Measurements from ENCODE around the gene MYL10. TPM values are rescaled to one million over a fixed set of nuclear protein-coding genes. Genes with fewer than 3 reads are reported as not detected.

MYL10 gene
- total and polyA plus RNA-seq, 10 of the 15 experiments (the other 5 are each of a cell fraction or from before 2014, with no cell fraction given): not detected

DNA sequence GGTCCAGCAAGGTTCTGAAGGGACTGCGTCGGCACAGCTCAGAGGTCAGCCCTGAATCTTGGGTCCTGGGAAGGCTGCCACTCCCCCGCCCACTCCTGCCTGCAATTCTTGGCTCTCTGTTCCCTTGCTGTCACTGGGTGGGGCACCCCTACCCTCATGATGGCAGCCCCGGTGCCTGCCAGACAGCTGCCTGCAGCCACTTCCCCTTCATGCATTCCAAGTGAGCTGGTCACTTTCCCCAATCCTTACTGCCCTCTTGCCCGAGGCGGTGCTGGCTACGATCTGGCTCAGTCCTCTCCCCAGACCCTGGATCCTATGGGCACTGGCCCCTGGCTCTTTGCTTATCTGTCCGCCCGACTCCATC, 14.2 kb downstream of the MYL10 start:
- Histone ChIP-seq H3K79me2 (ENCODE audit: control insufficient read depth, insufficient read depth, low read length) (no peaks in the 10 kb centered on the region), H3K27me3 (replicated peaks in 1 of 2; ENCODE audit: control insufficient read depth in 2 of 2, insufficient read depth in 2 of 2, low read length in 1 of 2) (no peaks in the 10 kb centered on the region; a peak in 1 of 4 replicates), H3K36me3 (ENCODE audit: control insufficient read depth in 2 of 2, insufficient read depth in 2 of 2, low read length in 1 of 2) (no peaks in the 10 kb centered on the region), H3K4me3 (no peak overlapping the region), H2AFZ (ENCODE audit: control insufficient read depth, low read depth, low read length) (no peak overlapping the region), H4K20me1 (ENCODE audit: control insufficient read depth, insufficient read depth) (no peaks in the 10 kb centered on the region), H3K27ac (ENCODE audit: control insufficient read depth, insufficient read depth) (no peak overlapping the region), H3K4me2 (ENCODE audit: control insufficient read depth, insufficient read depth) (no peak overlapping the region), H3K9ac (ENCODE audit: control insufficient read depth, insufficient read depth, low read length) (no peak overlapping the region), H3K4me1 (ENCODE audit: control insufficient read depth, insufficient read depth, low read length) (no peaks in the 10 kb centered on the region), H3K9me3 (replicated peaks; ENCODE audit: control insufficient read depth, insufficient read depth, low read length) (no peaks in the 10 kb centered on the region)
- in situ Hi-C loops (cut with MboI): no loop called here
- POLR2A ChIA-PET: no interaction called here
- SMC1A ChIA-PET (ENCODE audit: uncharacterized antibody, unreplicated experiment): no interaction called here
- FAIRE-seq (no peak), DNase-seq (ENCODE audit: low read depth, low spot score) (no peak), ATAC-seq (no peak)
- CTCF ChIA-PET: no interaction called here
- TF ChIP-seq PBX3 (IDR thresholded peaks at IDR 0.05; ENCODE audit: insufficient replicate concordance, low read depth, low read length) (no peak), CUX1 (IDR thresholded peaks at IDR 0.05; ENCODE audit: insufficient replicate concordance, low read depth, low read length) (no peak), IRF3 (IDR thresholded peaks at IDR 0.05) (no peak), MEF2A (IDR thresholded peaks at IDR 0.05; ENCODE audit: insufficient read depth, low read depth, low read length) (no peak), MAX (IDR thresholded peaks at IDR 0.05; ENCODE audit: low read depth, low read length) (no peak), CHD2 (IDR thresholded peaks at IDR 0.05; ENCODE audit: borderline replicate concordance, low read depth, low read length) (no peak), SPI1 (IDR thresholded peaks at IDR 0.05; ENCODE audit: borderline replicate concordance, insufficient read depth, low read depth, low read length) (no peak), HDGF (IDR thresholded peaks at IDR 0.05) (no peak), NR2C1 (IDR thresholded peaks at IDR 0.05) (no peak), SP1 (IDR thresholded peaks at IDR 0.05; ENCODE audit: low read depth, low read length) (no peak), CBX5 (IDR thresholded peaks at IDR 0.05; ENCODE audit: low read depth) (no peak)
- TF ChIP-seq, protein P1, sequence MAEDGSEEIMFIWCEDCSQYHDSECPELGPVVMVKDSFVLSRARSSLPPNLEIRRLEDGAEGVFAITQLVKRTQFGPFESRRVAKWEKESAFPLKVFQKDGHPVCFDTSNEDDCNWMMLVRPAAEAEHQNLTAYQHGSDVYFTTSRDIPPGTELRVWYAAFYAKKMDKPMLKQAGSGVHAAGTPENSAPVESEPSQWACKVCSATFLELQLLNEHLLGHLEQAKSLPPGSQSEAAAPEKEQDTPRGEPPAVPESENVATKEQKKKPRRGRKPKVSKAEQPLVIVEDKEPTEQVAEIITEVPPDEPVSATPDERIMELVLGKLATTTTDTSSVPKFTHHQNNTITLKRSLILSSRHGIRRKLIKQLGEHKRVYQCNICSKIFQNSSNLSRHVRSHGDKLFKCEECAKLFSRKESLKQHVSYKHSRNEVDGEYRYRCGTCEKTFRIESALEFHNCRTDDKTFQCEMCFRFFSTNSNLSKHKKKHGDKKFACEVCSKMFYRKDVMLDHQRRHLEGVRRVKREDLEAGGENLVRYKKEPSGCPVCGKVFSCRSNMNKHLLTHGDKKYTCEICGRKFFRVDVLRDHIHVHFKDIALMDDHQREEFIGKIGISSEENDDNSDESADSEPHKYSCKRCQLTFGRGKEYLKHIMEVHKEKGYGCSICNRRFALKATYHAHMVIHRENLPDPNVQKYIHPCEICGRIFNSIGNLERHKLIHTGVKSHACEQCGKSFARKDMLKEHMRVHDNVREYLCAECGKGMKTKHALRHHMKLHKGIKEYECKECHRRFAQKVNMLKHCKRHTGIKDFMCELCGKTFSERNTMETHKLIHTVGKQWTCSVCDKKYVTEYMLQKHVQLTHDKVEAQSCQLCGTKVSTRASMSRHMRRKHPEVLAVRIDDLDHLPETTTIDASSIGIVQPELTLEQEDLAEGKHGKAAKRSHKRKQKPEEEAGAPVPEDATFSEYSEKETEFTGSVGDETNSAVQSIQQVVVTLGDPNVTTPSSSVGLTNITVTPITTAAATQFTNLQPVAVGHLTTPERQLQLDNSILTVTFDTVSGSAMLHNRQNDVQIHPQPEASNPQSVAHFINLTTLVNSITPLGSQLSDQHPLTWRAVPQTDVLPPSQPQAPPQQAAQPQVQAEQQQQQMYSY (CRISPR knock-in tag; IDR thresholded peaks at IDR 0.05): no peak
- RAD21 ChIA-PET (ENCODE audit: unreplicated experiment): no interaction called here
- BruUV-seq (replicated peaks): no TSS peak
- WGBS (ENCODE audit: insufficient coverage, insufficient replicate concordance, low lambda C conversion rate, missing lambda C conversion rate): 38% methylated on average over 9 of the region's 9 CpGs
- intact Hi-C loops (cut with micrococcal nuclease; ENCODE audit: unreplicated experiment): no loop called here
